ENCODE measurements around the gene ZNF672. TPM values are rescaled to one million over a fixed set of nuclear protein-coding genes. Genes with fewer than 3 reads are reported as not detected.
A peak's percentile ranks its signal among the peaks of the same experiment; 100 is the strongest.

Gene ZNF672
- total and polyA plus RNA-seq, 2 of the 13 experiments (the other 11 are each of a cell fraction or from before 2014, with no cell fraction given), result 17.2 to 22.9 TPM

- TF ChIP-seq PAX8 (CRISPR knock-in tag; IDR thresholded peaks at IDR 0.05; ENCODE audit: borderline replicate concordance) (no peak), SOX5 (CRISPR knock-in tag; IDR thresholded peaks at IDR 0.05; ENCODE audit: borderline replicate concordance) (no peak), PPARG (CRISPR knock-in tag; conservative IDR thresholded peaks at IDR 0.05) (0 out of 2 replicates have a peak, but pooled peaks have one; percentile 8), U2AF1 (optimal IDR thresholded peaks at IDR 0.05; ENCODE audit: low read depth, low read length) (peak; percentile 10), ZNF530 (CRISPR knock-in tag; IDR thresholded peaks at IDR 0.05; ENCODE audit: low read depth) (no peak), U2AF2 (IDR thresholded peaks at IDR 0.05; ENCODE audit: low read depth, low read length) (no peak), GABPA (IDR thresholded peaks at IDR 0.05; ENCODE audit: low read depth, low read length) (peak; percentile 41), GABPA (CRISPR knock-in tag; IDR thresholded peaks at IDR 0.05; ENCODE audit: low read depth) (peak; percentile 63; the same call in 1 of the 2 replicates), MAZ (IDR thresholded peaks at IDR 0.05; ENCODE audit: borderline replicate concordance, low read depth, low read length) (peak; percentile 94; the same call in 1 of the 2 replicates), MAZ (CRISPR knock-in tag; IDR thresholded peaks at IDR 0.05; ENCODE audit: low read depth) (no peak), ZNF441 (CRISPR knock-in tag; IDR thresholded peaks at IDR 0.05; ENCODE audit: borderline replicate concordance) (peak; percentile 28; the same call in 1 of the 2 replicates), PAWR (CRISPR knock-in tag; IDR thresholded peaks at IDR 0.05; ENCODE audit: borderline replicate concordance) (no peak), IKZF4 (CRISPR knock-in tag; IDR thresholded peaks at IDR 0.05; ENCODE audit: borderline replicate concordance, low read depth, not compliant biosample characterization) (no peak), RELA (CRISPR knock-in tag; IDR thresholded peaks at IDR 0.05) (no peak), ZBTB34 (CRISPR knock-in tag; IDR thresholded peaks at IDR 0.05) (no peak), HNRNPH1 (optimal IDR thresholded peaks at IDR 0.05; ENCODE audit: low read depth, low read length) (no peak), GATAD1 (CRISPR knock-in tag; IDR thresholded peaks at IDR 0.05) (peak; percentile 21; the same call in 1 of the 2 replicates), YY1 (IDR thresholded peaks at IDR 0.05; ENCODE audit: insufficient read depth, insufficient replicate concordance, low read depth, low read length) (peak; percentile 29), SIN3B (IDR thresholded peaks at IDR 0.05; ENCODE audit: low read length) (0 out of 2 replicates have a peak, but pooled peaks have one; percentile 26), NFE2 (CRISPR knock-in tag; IDR thresholded peaks at IDR 0.05) (no peak), GABPB1 (CRISPR knock-in tag; IDR thresholded peaks at IDR 0.05) (peak; percentile 79), ZNF230 (CRISPR knock-in tag; IDR thresholded peaks at IDR 0.05) (no peak; the same call in 1 of the 2 replicates), KLF15 (CRISPR knock-in tag; IDR thresholded peaks at IDR 0.05; ENCODE audit: borderline replicate concordance) (peak; percentile 54; the same call in 1 of the 2 replicates), ZNF205 (CRISPR knock-in tag; IDR thresholded peaks at IDR 0.05) (0 out of 2 replicates have a peak, but pooled peaks have one; percentile 21)
- TF ChIP-seq, protein P1, sequence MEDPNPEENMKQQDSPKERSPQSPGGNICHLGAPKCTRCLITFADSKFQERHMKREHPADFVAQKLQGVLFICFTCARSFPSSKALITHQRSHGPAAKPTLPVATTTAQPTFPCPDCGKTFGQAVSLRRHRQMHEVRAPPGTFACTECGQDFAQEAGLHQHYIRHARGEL (CRISPR knock-in tag; IDR thresholded peaks at IDR 0.05), result no peak
- TF ChIP-seq, protein P2, sequence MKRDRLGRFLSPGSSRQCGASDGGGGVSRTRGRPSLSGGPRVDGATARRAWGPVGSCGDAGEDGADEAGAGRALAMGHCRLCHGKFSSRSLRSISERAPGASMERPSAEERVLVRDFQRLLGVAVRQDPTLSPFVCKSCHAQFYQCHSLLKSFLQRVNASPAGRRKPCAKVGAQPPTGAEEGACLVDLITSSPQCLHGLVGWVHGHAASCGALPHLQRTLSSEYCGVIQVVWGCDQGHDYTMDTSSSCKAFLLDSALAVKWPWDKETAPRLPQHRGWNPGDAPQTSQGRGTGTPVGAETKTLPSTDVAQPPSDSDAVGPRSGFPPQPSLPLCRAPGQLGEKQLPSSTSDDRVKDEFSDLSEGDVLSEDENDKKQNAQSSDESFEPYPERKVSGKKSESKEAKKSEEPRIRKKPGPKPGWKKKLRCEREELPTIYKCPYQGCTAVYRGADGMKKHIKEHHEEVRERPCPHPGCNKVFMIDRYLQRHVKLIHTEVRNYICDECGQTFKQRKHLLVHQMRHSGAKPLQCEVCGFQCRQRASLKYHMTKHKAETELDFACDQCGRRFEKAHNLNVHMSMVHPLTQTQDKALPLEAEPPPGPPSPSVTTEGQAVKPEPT (CRISPR knock-in tag; IDR thresholded peaks at IDR 0.05; ENCODE audit: low read depth), result 0 out of 2 replicates have a peak, but pooled peaks have one; percentile 10
- TF ChIP-seq, protein P3, sequence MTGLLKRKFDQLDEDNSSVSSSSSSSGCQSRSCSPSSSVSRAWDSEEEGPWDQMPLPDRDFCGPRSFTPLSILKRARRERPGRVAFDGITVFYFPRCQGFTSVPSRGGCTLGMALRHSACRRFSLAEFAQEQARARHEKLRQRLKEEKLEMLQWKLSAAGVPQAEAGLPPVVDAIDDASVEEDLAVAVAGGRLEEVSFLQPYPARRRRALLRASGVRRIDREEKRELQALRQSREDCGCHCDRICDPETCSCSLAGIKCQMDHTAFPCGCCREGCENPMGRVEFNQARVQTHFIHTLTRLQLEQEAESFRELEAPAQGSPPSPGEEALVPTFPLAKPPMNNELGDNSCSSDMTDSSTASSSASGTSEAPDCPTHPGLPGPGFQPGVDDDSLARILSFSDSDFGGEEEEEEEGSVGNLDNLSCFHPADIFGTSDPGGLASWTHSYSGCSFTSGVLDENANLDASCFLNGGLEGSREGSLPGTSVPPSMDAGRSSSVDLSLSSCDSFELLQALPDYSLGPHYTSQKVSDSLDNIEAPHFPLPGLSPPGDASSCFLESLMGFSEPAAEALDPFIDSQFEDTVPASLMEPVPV (CRISPR knock-in tag; IDR thresholded peaks at IDR 0.05), result no peak; the same call in 1 of the 2 replicates
Measured at GRCh38 chr1:248837781-248838356, at the start of gene ZNF672 (continued).

Measured in HepG2 (cell line).